Smooth muscle cell (in vitro differentiated cells): ENCODE data around the gene KIF12. TPM values are rescaled to one million over a fixed set of nuclear protein-coding genes. Genes with fewer than 3 reads are reported as not detected.

ENCODE experiments used
- DNase-seq: peaks from one replicate; lab custom pipeline; 2025; ENCODE audit not compliant: unreplicated experiment; lab: John Stamatoyannopoulos, UW
- H2AFZ ChIP-seq: fragments of 200-600 bp; sonication (generic); 2 replicates; pipeline ENCODE4 v1.6.0; 2016; ENCODE audit warnings: antibody characterized with exemption, low read depth, mild to moderate bottlenecking
- H3F3A ChIP-seq: fragments of 200-600 bp; sonication (generic); 2 replicates; pipeline ENCODE4 v1.6.0; 2017; ENCODE audit warnings: antibody characterized with exemption, low read depth
- H3K27ac ChIP-seq: fragments of 200-600 bp; sonication (generic); 2 replicates; pipeline ENCODE4 v1.5.1; 2016; ENCODE audit warnings: low read depth, mild to moderate bottlenecking
- H3K27me3 ChIP-seq: fragments of 200-600 bp; sonication (generic); 2 replicates; pipeline ENCODE4 v1.6.1; 2016; ENCODE audit warnings: low read depth, mild to moderate bottlenecking
- H3K36me3 ChIP-seq: fragments of 200-600 bp; sonication (generic); 2 replicates; pipeline ENCODE4 v1.5.1; 2016; ENCODE audit warnings: low read depth
- H3K4me1 ChIP-seq: fragments of 200-600 bp; sonication (generic); 2 replicates; pipeline ENCODE4 v1.5.1; 2016; ENCODE audit warnings: low read depth
- H3K4me2 ChIP-seq: fragments of 200-600 bp; sonication (generic); 2 replicates; pipeline ENCODE4 v1.6.0; 2016; ENCODE audit warnings: mild to moderate bottlenecking
- H3K4me3 ChIP-seq: fragments of 200-600 bp; sonication (generic); 2 replicates; pipeline ENCODE4 v1.5.1; 2016; ENCODE audit warnings: mild to moderate bottlenecking
- H3K79me2 ChIP-seq: fragments of 200-600 bp; sonication (generic); 2 replicates; pipeline ENCODE4 v1.6.0; 2016; ENCODE audit warnings: low read depth, mild to moderate bottlenecking
- H3K9ac ChIP-seq: fragments of 200-600 bp; sonication (generic); 2 replicates; pipeline ENCODE4 v1.6.0; 2016; ENCODE audit warnings: low read depth
- H3K9me3 ChIP-seq: fragments of 200-600 bp; sonication (generic); replicated peaks from 2 replicates; pipeline ENCODE4 v1.5.1; 2016; ENCODE audit warnings: low read depth
- H4K20me1 ChIP-seq: fragments of 200-600 bp; sonication (generic); 2 replicates; pipeline ENCODE4 v1.6.0; 2016; ENCODE audit warnings: low read depth
- CTCF ChIP-seq: fragments of 200-600 bp; sonication (generic); IDR thresholded peaks from 2 replicates; pipeline ENCODE4 v1.5.1; 2017; ENCODE audit warnings: borderline replicate concordance, mild to moderate bottlenecking, antibody characterized with exemption; ENCODE audit not compliant: insufficient read depth, poor library complexity, severe bottlenecking
- WGBS: methylation state at CpG from one replicate; pipeline ENCODE4 v1.1.7; 2016; ENCODE audit warnings: low lambda C conversion rate; 5-methylcytosine and 5-hydroxymethylcytosine counted together
- polyA plus RNA-seq: library from polyadenylated mRNA; unstranded; fragments of >200 nt; fragmentation: Nextera tagmentation; extraction: Ambion mirVana; gene quantifications from 2 replicates; pipeline ENCODE4 v1.2.1, GENCODE V29; 2016
- total RNA-seq: library from RNA; depleted of rRNA; stranded (reverse); fragments of >200 nt; gene quantifications from 2 replicates; pipeline ENCODE4 v1.2.3, GENCODE V29; 2014

The KIF12 gene
- total and polyA plus RNA-seq, 2 experiments from 2014 or later = not detected

GRCh38 chr9:114092336-114092735 is 6.8 kb downstream of the KIF12 start:
- H3K36me3 ChIP-seq = no peaks in the 10 kb centered on the region
- H3K4me1 ChIP-seq = no peaks in the 10 kb centered on the region
- no peak overlapping the region for H3K9ac ChIP-seq
- H4K20me1 ChIP-seq = no peaks in the 10 kb centered on the region
- H3F3A ChIP-seq = no peaks in the 10 kb centered on the region
- no peak overlapping the region for H2AFZ ChIP-seq
- H3K4me3 ChIP-seq = no peak overlapping the region
- TF ChIP-seq CTCF = no peak
- no peak overlapping the region for H3K4me2 ChIP-seq
- no peak for DNase-seq
- peaks cover 12% of the 10 kb centered on the region for H3K27me3 ChIP-seq
- no peaks in the 10 kb centered on the region for H3K79me2 ChIP-seq
- WGBS = 89% methylated on average over 3 of the region's 4 CpGs
- no peaks in the 10 kb centered on the region for H3K9me3 ChIP-seq
- no peak overlapping the region for H3K27ac ChIP-seq

GRCh38 chr9:114091711-114092110 is 7.4 kb downstream of the KIF12 start:
- H4K20me1 ChIP-seq = no peaks in the 10 kb centered on the region
- no peak overlapping the region for H3K27ac ChIP-seq
- no peak overlapping the region for H2AFZ ChIP-seq
- no peak overlapping the region for H3K4me3 ChIP-seq
- no peaks in the 10 kb centered on the region for H3K9me3 ChIP-seq
- no peaks in the 10 kb centered on the region for H3K79me2 ChIP-seq
- no peaks in the 10 kb centered on the region for H3F3A ChIP-seq
- no peak overlapping the region for H3K9ac ChIP-seq
- no peak for DNase-seq
- 89% methylated on average over 8 of the region's 8 CpGs for WGBS
- TF ChIP-seq CTCF = no peak
- H3K4me1 ChIP-seq = no peaks in the 10 kb centered on the region
- H3K27me3 ChIP-seq = peaks cover 8% of the 10 kb centered on the region
- H3K36me3 ChIP-seq = no peaks in the 10 kb centered on the region
- no peak overlapping the region for H3K4me2 ChIP-seq

- Histone ChIP-seq H3F3A (no peaks in the 10 kb centered on the region), H3K36me3 (no peaks in the 10 kb centered on the region), H2AFZ (no peak overlapping the region), H3K9ac (no peak overlapping the region), H3K4me2 (no peak overlapping the region), H3K27ac (no peak overlapping the region), H3K4me1 (no peaks in the 10 kb centered on the region), H4K20me1 (no peaks in the 10 kb centered on the region), H3K79me2 (no peaks in the 10 kb centered on the region), H3K4me3 (no peak overlapping the region), H3K9me3 (no peaks in the 10 kb centered on the region), H3K27me3 (peaks cover 3% of the 10 kb centered on the region)
- no peak for DNase-seq
- TF ChIP-seq CTCF = no peak
- 96% methylated on average over 4 of the region's 4 CpGs for WGBS
Measured at GRCh38 chr9:114090798-114091197, 8.3 kb downstream of the KIF12 start.

GRCh38 chr9:114089206-114089840 is 9.8 kb downstream of the KIF12 start:
- H3K9me3 ChIP-seq = no peaks in the 10 kb centered on the region
- H3K4me2 ChIP-seq = no peak overlapping the region
- WGBS = 97% methylated on average over 4 of the region's 4 CpGs
- no peak for DNase-seq
- H4K20me1 ChIP-seq = no peaks in the 10 kb centered on the region
- H3K36me3 ChIP-seq = no peaks in the 10 kb centered on the region
- no peaks in the 10 kb centered on the region for H3K79me2 ChIP-seq
- no peaks in the 10 kb centered on the region for H3F3A ChIP-seq
- H2AFZ ChIP-seq = no peak overlapping the region
- no peaks in the 10 kb centered on the region for H3K4me1 ChIP-seq
- no peak overlapping the region for H3K9ac ChIP-seq
- H3K4me3 ChIP-seq = no peak overlapping the region
- H3K27me3 ChIP-seq = peaks cover 3% of the 10 kb centered on the region
- no peak for TF ChIP-seq CTCF
- no peak overlapping the region for H3K27ac ChIP-seq
